GM12873 (cell line): ENCODE measurements around the gene MAP6.

ENCODE experiments used
- CTCF ChIP-seq: IDR thresholded peaks from 2 replicates; pipeline ENCODE4 v1.5.1; 2012; ENCODE audit warnings: low read depth, mild to moderate bottlenecking, moderate library complexity, low read length, control low read depth; ENCODE audit not compliant: insufficient read depth; ENCODE audit errors: missing control alignments

Gene MAP6

GRCh38 chr11:75637998-75638397 is 30.8 kb downstream of the MAP6 start:
- TF ChIP-seq CTCF = no peak

GRCh38 chr11:75635066-75635862 is 33.6 kb downstream of the MAP6 start:
- TF ChIP-seq CTCF = no peak

- no peak for TF ChIP-seq CTCF
Observed at GRCh38 chr11:75633409-75634066, 35.3 kb downstream of the MAP6 start.

GRCh38 chr11:75632962-75633361 is 35.9 kb downstream of the MAP6 start:
- no peak for TF ChIP-seq CTCF

- TF ChIP-seq CTCF = no peak
Observed at GRCh38 chr11:75632450-75632849, 36.4 kb downstream of the MAP6 start.

- no peak for TF ChIP-seq CTCF
Observed at GRCh38 chr11:75631086-75631730, 37.6 kb downstream of the MAP6 start.
